GM12892 (cell line): ENCODE data around the gene CES5A.

Source experiments
- POLR2A ChIP-seq: IDR thresholded peaks from 2 replicates; pipeline ENCODE4 v1.6.1; 2011; ENCODE audit warnings: low read depth, low read length, control low read depth
- POLR2AphosphoS5 ChIP-seq: IDR thresholded peaks from 2 replicates; pipeline ENCODE4 v1.6.1; 2011; ENCODE audit warnings: low read depth, low read length, control low read depth

DNA sequence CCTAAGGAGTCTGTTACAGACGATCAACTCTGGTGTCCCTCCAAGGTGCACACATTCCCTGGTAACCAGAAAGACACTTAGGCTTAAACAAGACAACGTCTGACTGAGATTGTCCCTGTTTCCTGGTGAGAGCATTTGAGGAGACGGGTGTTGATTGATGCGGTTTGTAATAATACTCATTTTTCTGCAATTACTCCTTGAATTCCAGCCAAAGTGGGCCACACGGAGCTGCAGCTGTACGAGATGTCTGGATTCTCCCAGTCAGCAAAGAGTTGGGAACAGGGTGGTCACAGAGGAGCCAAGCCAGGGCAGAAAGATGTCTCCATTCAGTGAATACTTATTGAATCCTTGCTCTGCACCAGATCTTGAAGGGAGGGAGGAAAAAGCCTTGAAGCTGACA lies 30.9 kb upstream of the CES5A start:
- TF ChIP-seq POLR2AphosphoS5 (no peak), POLR2A (no peak)
